HG03108 (cell line): ENCODE measurements around the gene ACY1.

Source experiments
- ATAC-seq: cut with Tn5 transposase; IDR thresholded peaks from one replicate; pipeline ENCODE4 v1.9.1; 2021; ENCODE audit warnings: moderate library complexity; ENCODE audit not compliant: unreplicated experiment

The ACY1 gene

GRCh38 chr3:51945926-51946705 is 37.2 kb upstream of the ACY1 start:
- no peak for ATAC-seq

- ATAC-seq, result no peak
Observed at GRCh38 chr3:51946796-51947195, 36.5 kb upstream of the ACY1 start.

- ATAC-seq, result no peak
Observed at GRCh38 chr3:51947215-51947900, 36.0 kb upstream of the ACY1 start.

- no peak for ATAC-seq
Observed at GRCh38 chr3:51948016-51948580, 35.2 kb upstream of the ACY1 start.

- ATAC-seq, result no peak
Observed at GRCh38 chr3:51949121-51949520, 34.2 kb upstream of the ACY1 start.

- no peak for ATAC-seq
Observed at GRCh38 chr3:51950899-51951298, 32.4 kb upstream of the ACY1 start.

GRCh38 chr3:51953445-51953844 is 29.9 kb upstream of the ACY1 start:
- no peak for ATAC-seq

GRCh38 chr3:51954105-51954504 is 29.2 kb upstream of the ACY1 start:
- ATAC-seq, result no peak

GRCh38 chr3:51954713-51955112 is 28.6 kb upstream of the ACY1 start:
- ATAC-seq, result no peak

- no peak for ATAC-seq
Observed at GRCh38 chr3:51955175-51955892, 28.0 kb upstream of the ACY1 start, which contains the start of gene GPR62. Gene GPR62, plus strand, starts transcription at chr3:51955381. Its CDS starts 272 bp downstream, at chr3:51955653.

GRCh38 chr3:51955893-51956770 is 27.2 kb upstream of the ACY1 start:
- ATAC-seq, result peak; percentile 53

GRCh38 chr3:51957520-51958205 is 25.7 kb upstream of the ACY1 start:
- no peak for ATAC-seq

GRCh38 chr3:51958603-51959521 is 24.5 kb upstream of the ACY1 start:
- ATAC-seq, result no peak

- no peak for ATAC-seq
Observed at GRCh38 chr3:51959651-51960050, 23.7 kb upstream of the ACY1 start.

- no peak for ATAC-seq
Observed at GRCh38 chr3:51960386-51960785, 22.9 kb upstream of the ACY1 start.

- ATAC-seq, result no peak
Observed at GRCh38 chr3:51961011-51961410, 22.3 kb upstream of the ACY1 start.

GRCh38 chr3:51961602-51962569 is 21.4 kb upstream of the ACY1 start:
- ATAC-seq, result no peak
